LHCN-M2 (cell line): ENCODE results near the gene XPO6. TPM values are rescaled to one million over a fixed set of nuclear protein-coding genes. Genes with fewer than 3 reads are reported as not detected.

Experiments
- DNase-seq: peaks from one replicate; pipeline ENCODE4 v3.0.0-alpha.2; 2012; ENCODE audit warnings: low read depth
- total RNA-seq: library from RNA; depleted of rRNA; stranded (reverse); fragments of >200 nt; gene quantifications from 2 replicates; pipeline ENCODE4 v1.2.3, GENCODE V29; 2014; rRNA removed

The XPO6 gene
- total RNA-seq, 1 experiment from 2014 or later = 127 TPM

- no peak for DNase-seq
These were observed 147.0 kb downstream of the XPO6 start for GRCh38 chr16:28064706-28065249.

GRCh38 chr16:28064150-28064549, 147.6 kb downstream of the XPO6 start:
- no peak for DNase-seq

GRCh38 chr16:28063591-28064061, 148.1 kb downstream of the XPO6 start, which contains the start of gene GSG1L:
Gene GSG1L (minus strand): TSS chr16:28063714. CDS start chr16:28063424, 290 bp downstream.
- no peak for DNase-seq

GRCh38 chr16:28062847-28063521, 148.8 kb downstream of the XPO6 start:
- DNase-seq = no peak

GRCh38 chr16:28062261-28062846, 149.4 kb downstream of the XPO6 start:
- DNase-seq = no peak

- DNase-seq = no peak
These were observed 150.2 kb downstream of the XPO6 start for GRCh38 chr16:28061352-28062101.

GRCh38 chr16:28059841-28060575, 151.8 kb downstream of the XPO6 start:
- no peak for DNase-seq

- no peak for DNase-seq
These were observed 152.8 kb downstream of the XPO6 start for GRCh38 chr16:28058839-28059589.

GRCh38 chr16:28057949-28058348, 153.8 kb downstream of the XPO6 start:
- DNase-seq = no peak

- no peak for DNase-seq
These were observed 158.3 kb downstream of the XPO6 start for GRCh38 chr16:28053461-28053860.

- DNase-seq = no peak
These were observed 159.3 kb downstream of the XPO6 start for GRCh38 chr16:28052274-28053128.

GRCh38 chr16:28051486-28051885, 160.3 kb downstream of the XPO6 start:
- DNase-seq = no peak

Other genes with a start within 250 kb of the XPO6 start
- not detected in 2 replicates for gene GSG1L, start 148.3 kb downstream of the XPO6 start, total RNA-seq
- under 0.01 and 0.06 TPM in 2 replicates for gene SBK1, start 80.6 kb upstream of the XPO6 start, total RNA-seq
- gene NPIPB6, start 151.5 kb upstream of the XPO6 start, total RNA-seq = 1.6 TPM in 1 of 2 replicates, not detected in the other
- gene EIF3CL, start 191.9 kb upstream of the XPO6 start, total RNA-seq = 40.0 and 56.9 TPM in 2 replicates